Upper lobe of left lung (tissue), 4 donors: ENCODE results near the gene MAML2.

Experiments
- CTCF ChIP-seq, 6 experiments: fragments of 450-650 bp in 4 of 6; fragments of 200-600 bp in 2 of 6; sonication (generic) in 2 of 6; IDR thresholded peaks; one replicate each; pipeline ENCODE4 v1.5.1; 2016 to 2019; ENCODE audit warnings: antibody characterized with exemption in 6 of 6
- EP300 ChIP-seq, 4 donors: sonication (generic); formaldehyde crosslinking; IDR thresholded peaks; one replicate each; pipeline ENCODE4 v1.5.1; 2017; ENCODE audit warnings: antibody characterized with exemption in 4 of 4, control low read depth in 2 of 4
- POLR2A ChIP-seq, 4 donors: fragments of 450-650 bp; IDR thresholded peaks; one replicate each; pipeline ENCODE4 v1.5.1; 2016 to 2017; ENCODE audit warnings: antibody characterized with exemption in 4 of 4, mild to moderate bottlenecking in 2 of 4
- POLR2AphosphoS5 ChIP-seq, 2 donors: sonication (generic); formaldehyde crosslinking; IDR thresholded peaks; one replicate each; pipeline ENCODE4 v1.5.1; 2017; ENCODE audit warnings: antibody characterized with exemption in 2 of 2

- TF ChIP-seq CTCF (IDR thresholded peaks at IDR 0.05) (no peak), POLR2AphosphoS5 (IDR thresholded peaks at IDR 0.05) (no peak), POLR2A (IDR thresholded peaks at IDR 0.05) (no peak), EP300 (IDR thresholded peaks at IDR 0.05) (no peak)
Observed at GRCh38 chr11:96366024-96366423, 23.0 kb upstream of the MAML2 start.
